ENCODE data around the gene STXBP3. TPM values are rescaled to one million over a fixed set of nuclear protein-coding genes. Genes with fewer than 3 reads are reported as not detected.

Gene STXBP3
- total and polyA plus RNA-seq, 4 donors, result 10.9 to 33.0 (median 23.2) TPM

GRCh38 chr1:108856994-108857393 lies 110.5 kb downstream of the STXBP3 start, which contains the start of gene AKNAD1:
AKNAD1 (minus strand) TSS chr1:108857094; CDS start chr1:108852664, 4,430 bp downstream.
- DNase-seq (ENCODE audit: low spot score), result no peak
- Histone ChIP-seq H3K9ac (ENCODE audit: low read depth in 1 of 2, low read length in 2 of 2) (no peak within 1 kb of the TSS), H3K27me3 (ENCODE audit: control insufficient read depth in 4 of 4, insufficient read depth in 4 of 4, low read length in 3 of 4) (peaks cover 0 to 3% (median 0%) of the 10 kb centered on the region in 4 donors), H3K9me3 (ENCODE audit: control insufficient read depth in 4 of 4, low read length in 3 of 4) (no peaks in the 10 kb centered on the region), H3K36me3 (ENCODE audit: control insufficient read depth in 4 of 4, insufficient read depth in 3 of 4, low read depth in 1 of 4, low read length in 3 of 4) (no peaks in the 10 kb centered on the region), H3K27ac (ENCODE audit: low read depth in 1 of 2, low read length in 2 of 2) (no peak within 1 kb of the TSS), H3K4me3 (ENCODE audit: low read depth in 1 of 3, low read length in 3 of 3) (no peak within 1 kb of the TSS), H3K4me1 (ENCODE audit: control insufficient read depth in 4 of 4, insufficient read depth in 4 of 4, low read length in 3 of 4) (no peaks in the 10 kb centered on the region)
- TF ChIP-seq CTCF (IDR thresholded peaks at IDR 0.05; ENCODE audit: low read depth, low read length, missing input control) (no peak), JUND (IDR thresholded peaks at IDR 0.05) (no peak), MAX (IDR thresholded peaks at IDR 0.05) (no peak), REST (IDR thresholded peaks at IDR 0.05) (no peak), RXRA (IDR thresholded peaks at IDR 0.05) (no peak), HNF4A (conservative IDR thresholded peaks at IDR 0.05) (no peak), GABPA (IDR thresholded peaks at IDR 0.05 in 1 of 2, conservative IDR thresholded peaks at IDR 0.05 in 1 of 2) (no peak), FOXA2 (IDR thresholded peaks at IDR 0.05) (no peak), ZBTB33 (IDR thresholded peaks at IDR 0.05) (no peak), ATF3 (IDR thresholded peaks at IDR 0.05) (no peak), RAD21 (IDR thresholded peaks at IDR 0.05) (no peak), TAF1 (conservative IDR thresholded peaks at IDR 0.05) (no peak), HNF4G (IDR thresholded peaks at IDR 0.05) (no peak), EGR1 (IDR thresholded peaks at IDR 0.05; ENCODE audit: low read depth in 2 of 2) (no peak), NR2F2 (IDR thresholded peaks at IDR 0.05) (no peak), SP1 (IDR thresholded peaks at IDR 0.05) (no peak), YY1 (IDR thresholded peaks at IDR 0.05) (no peak), FOXA1 (IDR thresholded peaks at IDR 0.05) (no peak)
- WGBS, result 68% methylated on average over 1 of the region's 1 CpG

Measured in liver (tissue), 9 donors.